Left hindlimb (tissue), 1 donor: Measurements from ENCODE around the gene NUP62.

ENCODE experiments used
- DNase-seq: peaks from one replicate; pipeline ENCODE4 v3.0.0-alpha.2; 2018

NUP62 gene

GRCh38 chr19:49863254-49863934 lies 65.9 kb downstream of the NUP62 start:
- DNase-seq = peak; percentile 23

GRCh38 chr19:49862391-49863253 lies 66.7 kb downstream of the NUP62 start:
- peak; percentile 48 for DNase-seq

GRCh38 chr19:49861541-49862378 lies 67.5 kb downstream of the NUP62 start:
- DNase-seq = no peak

- peak; percentile 67 for DNase-seq
These were observed 68.2 kb downstream of the NUP62 start for GRCh38 chr19:49861107-49861506.

GRCh38 chr19:49860336-49861102 lies 68.8 kb downstream of the NUP62 start:
- DNase-seq = no peak

GRCh38 chr19:49859682-49860335 lies 69.5 kb downstream of the NUP62 start:
- DNase-seq = peak; percentile 51

GRCh38 chr19:49858088-49858985 lies 71.0 kb downstream of the NUP62 start:
- DNase-seq = no peak

- no peak for DNase-seq
These were observed 71.5 kb downstream of the NUP62 start for GRCh38 chr19:49857838-49858087.

- no peak for DNase-seq
These were observed 72.1 kb downstream of the NUP62 start for GRCh38 chr19:49857061-49857837.
